K562 (cell line): Measurements from ENCODE around the gene ZBTB26. TPM values are rescaled to one million over a fixed set of nuclear protein-coding genes. Genes with fewer than 3 reads are reported as not detected.

Experiments used
- CREB1 ChIP-seq, 2 experiments: sonication (generic) in 1 of 2; formaldehyde crosslinking in 1 of 2; IDR thresholded peaks; 2 replicates each; pipeline versions ENCODE4 v1.6.1 to v1.8.0; 2012 to 2022; ENCODE audit warnings: inconsistent platforms in 1 of 2, mild to moderate bottlenecking in 1 of 2, missing genetic modification reagents in 1 of 2, moderate library complexity in 1 of 2
- EP400 ChIP-seq: fragments of 450-650 bp; IDR thresholded peaks from 2 replicates; pipeline ENCODE4 v1.6.1; 2017; ENCODE audit warnings: antibody characterized with exemption, mild to moderate bottlenecking, moderate library complexity
- FOXJ2 ChIP-seq: fragments of 200-800 bp; sonication (Bioruptor generic); IDR thresholded peaks from 2 replicates; pipeline ENCODE4 v1.6.1; 2016; ENCODE audit warnings: missing genetic modification characterization, missing compliant biosample characterization
- HCFC1 ChIP-seq: IDR thresholded peaks from 2 replicates; pipeline ENCODE4 v1.6.1; 2012; ENCODE audit warnings: low read depth, low read length, improper control_type of control experiment
- HDAC1 ChIP-seq, 2 experiments: fragments of 450-650 bp; IDR thresholded peaks; 2 replicates each; pipeline ENCODE4 v1.6.1; 2016 to 2017; ENCODE audit warnings: inconsistent platforms in 1 of 2, mild to moderate bottlenecking in 1 of 2, moderate library complexity in 1 of 2
- HINFP ChIP-seq: fragments of 450-650 bp; conservative IDR thresholded peaks from 2 replicates; pipeline ENCODE4 v1.6.1; 2016; ENCODE audit warnings: missing genetic modification characterization, low read depth, mild to moderate bottlenecking, control low read depth, missing compliant biosample characterization
- HNRNPK ChIP-seq: fragments of 200-400 bp; formaldehyde crosslinking; IDR thresholded peaks from one replicate; pipeline ENCODE4 v1.6.1; 2018; ENCODE audit warnings: mild to moderate bottlenecking, low read depth, low read length; ENCODE audit not compliant: poor library complexity, severe bottlenecking
- RCOR1 ChIP-seq, 2 experiments: IDR thresholded peaks; 2 replicates each; pipeline ENCODE4 v1.6.1; 2012; ENCODE audit warnings: low read depth in 2 of 2, low read length in 2 of 2, borderline replicate concordance in 1 of 2, improper control_type of control experiment in 1 of 2
- SLC30A9 ChIP-seq: fragments of 250-450 bp; sonication (Bioruptor Pico); IDR thresholded peaks from 2 replicates; pipeline ENCODE4 v1.8.0; 2022; ENCODE audit warnings: mild to moderate bottlenecking, moderate library complexity
- SOX6 ChIP-seq: fragments of 450-650 bp; IDR thresholded peaks from 2 replicates; pipeline ENCODE4 v1.6.1; 2014; ENCODE audit warnings: mild to moderate bottlenecking
- TCF7 ChIP-seq: sonication (generic); IDR thresholded peaks from 2 replicates; pipeline ENCODE4 v1.6.1; 2016; ENCODE audit warnings: antibody characterized with exemption, borderline replicate concordance
- TEAD4 ChIP-seq, 2 experiments: sonication (generic) in 1 of 2; formaldehyde crosslinking in 1 of 2; IDR thresholded peaks; 2 replicates each; pipeline versions ENCODE4 v1.6.1 to v1.8.0; 2012 to 2022; ENCODE audit warnings: borderline replicate concordance in 1 of 2, inconsistent platforms in 1 of 2, low read length in 1 of 2, mild to moderate bottlenecking in 1 of 2, missing genetic modification reagents in 1 of 2
- ZBTB40 ChIP-seq, 2 experiments: fragments of 450-650 bp in 1 of 2; sonication (generic) in 1 of 2; formaldehyde crosslinking in 1 of 2; IDR thresholded peaks; 2 replicates each; pipeline versions ENCODE4 v1.7.1 to v1.9.0; 2016 to 2022; ENCODE audit warnings: inconsistent platforms in 1 of 2, mild to moderate bottlenecking in 1 of 2, missing genetic modification reagents in 1 of 2
- ZFX ChIP-seq: sonication (generic); formaldehyde crosslinking; IDR thresholded peaks from 2 replicates; pipeline ENCODE4 v1.8.0; 2022; ENCODE audit warnings: mild to moderate bottlenecking, missing genetic modification reagents, moderate library complexity
- polyA plus RNA-seq, 8 experiments: library from polyadenylated mRNA; depleted of rRNA in 4 of 8; stranded (reverse) in 5 of 8; unstranded in 3 of 8; fragments of >200 nt; fragmentation: Nextera tagmentation in 2 of 8; fragmentation: Illumina TruSeq in 1 of 8; extraction: Ambion mirVana in 2 of 8; extraction: Trizol in 1 of 8; gene quantifications; 2 replicates each; pipeline versions ENCODE4 v1.2.1 to v1.2.3, GENCODE V29; 2011 to 2014; ENCODE audit warnings: inconsistent platforms in 1 of 8, missing spikeins in 1 of 8
- total RNA-seq, 7 experiments: library from RNA; depleted of rRNA in 6 of 7; stranded (reverse); fragments of >200 nt in 6 of 7; fragmentation: Illumina TruSeq in 2 of 7; extraction: Trizol in 2 of 7; gene quantifications; 2 replicates each; pipeline versions ENCODE4 v1.2.1 to v1.2.3, GENCODE V29; 2011 to 2021; ENCODE audit warnings: low replicate concordance in 1 of 7

Gene ZBTB26
- total and polyA plus RNA-seq, 9 of the 15 experiments (the other 6 are each of a cell fraction or from before 2014, with no cell fraction given), result 2.4 to 20.7 (median 5.0) TPM

- TF ChIP-seq ZBTB40 (IDR thresholded peaks at IDR 0.05) (peak; percentile 68), ZBTB40 (CRISPR knock-in tag; IDR thresholded peaks at IDR 0.05) (no peak), TCF7 (peak; percentile 54; the same call in 1 of the 2 replicates), SLC30A9 (CRISPR knock-in tag) (no peak), HINFP (tag) (no peak), RCOR1 (IDR thresholded peaks at IDR 0.05; ENCODE audit: borderline replicate concordance in 1 of 2, low read depth in 2 of 2, low read length in 2 of 2) (peak in 1 of 2 experiments; percentile 69; a peak in 2 of 4 replicates), ZFX (CRISPR knock-in tag) (peak; percentile 83), CREB1 (IDR thresholded peaks at IDR 0.05) (peak; percentile 91), CREB1 (CRISPR knock-in tag; IDR thresholded peaks at IDR 0.05) (peak; percentile 94), SOX6 (peak; percentile 34; the same call in 1 of the 2 replicates), HNRNPK (peak; percentile 62), HDAC1 (IDR thresholded peaks at IDR 0.05) (peak in 1 of 2 experiments; percentile 39; a peak in 2 of 4 replicates), HCFC1 (peak; percentile 41; the same call in 1 of the 2 replicates), EP400 (peak; percentile 56; the same call in 1 of the 2 replicates), TEAD4 (IDR thresholded peaks at IDR 0.05; ENCODE audit: low read length) (0 out of 2 replicates have a peak, but pooled peaks have one; percentile 12), TEAD4 (CRISPR knock-in tag; IDR thresholded peaks at IDR 0.05; ENCODE audit: borderline replicate concordance) (no peak), FOXJ2 (peak; percentile 58; the same call in 1 of the 2 replicates)
These were observed 9.7 kb upstream of the ZBTB26 start, which contains the start of gene RABGAP1 (continued) for GRCh38 chr9:122940749-122941581.
